HG03064 (cell line): ENCODE data around the gene GALNS.
A peak's percentile ranks its signal among the peaks of the same experiment; 100 is the strongest.

ENCODE experiments used
- ATAC-seq: cut with Tn5 transposase; IDR thresholded peaks from one replicate; pipeline ENCODE4 v1.9.1; 2021; ENCODE audit warnings: low read depth; ENCODE audit not compliant: unreplicated experiment

GALNS gene

GRCh38 chr16:88820385-88821025, 36.2 kb downstream of the GALNS start:
- ATAC-seq = no peak

GRCh38 chr16:88819126-88819525, 37.6 kb downstream of the GALNS start:
- ATAC-seq = no peak

- ATAC-seq = no peak
Observed at GRCh38 chr16:88818575-88818874, 38.2 kb downstream of the GALNS start.

- ATAC-seq = no peak
Observed at GRCh38 chr16:88817785-88818574, 38.8 kb downstream of the GALNS start.

- no peak for ATAC-seq
Observed at GRCh38 chr16:88816736-88817535, 39.8 kb downstream of the GALNS start.

- ATAC-seq = no peak
Observed at GRCh38 chr16:88815901-88816589, 40.7 kb downstream of the GALNS start.

- ATAC-seq = no peak
Observed at GRCh38 chr16:88815227-88815626, 41.5 kb downstream of the GALNS start.

- no peak for ATAC-seq
Observed at GRCh38 chr16:88814144-88814502, 42.6 kb downstream of the GALNS start.

- ATAC-seq = no peak
Observed at GRCh38 chr16:88813269-88814143, 43.2 kb downstream of the GALNS start.

- ATAC-seq = no peak
Observed at GRCh38 chr16:88812513-88813268, 44.1 kb downstream of the GALNS start.

GRCh38 chr16:88811769-88812512, 44.8 kb downstream of the GALNS start, which contains the start of gene APRT:
TSS of gene APRT (minus strand) at chr16:88811928. CDS start at chr16:88811899, 29 bp downstream.
- ATAC-seq = peak; percentile 49

GRCh38 chr16:88810912-88811768, 45.6 kb downstream of the GALNS start:
- peak; percentile 49 for ATAC-seq

- no peak for ATAC-seq
Observed at GRCh38 chr16:88810166-88810911, 46.4 kb downstream of the GALNS start.

GRCh38 chr16:88809676-88810165, 47.0 kb downstream of the GALNS start:
- no peak for ATAC-seq

GRCh38 chr16:88809068-88809675, 47.6 kb downstream of the GALNS start:
- ATAC-seq = no peak
